DOHH2 (cell line): Measurements from ENCODE around the gene SNRNP25.

Source experiments
- CTCF ChIP-seq: fragments of 200-600 bp; sonication (generic); IDR thresholded peaks from one replicate; pipeline ENCODE4 v1.5.1; 2014; ENCODE audit warnings: antibody characterized with exemption, mild to moderate bottlenecking, low read depth, low read length; ENCODE audit not compliant: poor library complexity, severe bottlenecking
- EZH2phosphoT487 ChIP-seq: fragments of 200-600 bp; sonication (generic); IDR thresholded peaks from 2 replicates; pipeline ENCODE4 v1.6.1; 2017; ENCODE audit warnings: borderline replicate concordance, mild to moderate bottlenecking, antibody characterized with exemption, low read length, moderate library complexity, mixed read lengths

- TF ChIP-seq CTCF (no peak), EZH2phosphoT487 (no peak)
These were observed 21.2 kb downstream of the SNRNP25 start for GRCh38 chr16:74747-75334.
